ENCODE results near the gene NPFF.

The NPFF gene

DNA sequence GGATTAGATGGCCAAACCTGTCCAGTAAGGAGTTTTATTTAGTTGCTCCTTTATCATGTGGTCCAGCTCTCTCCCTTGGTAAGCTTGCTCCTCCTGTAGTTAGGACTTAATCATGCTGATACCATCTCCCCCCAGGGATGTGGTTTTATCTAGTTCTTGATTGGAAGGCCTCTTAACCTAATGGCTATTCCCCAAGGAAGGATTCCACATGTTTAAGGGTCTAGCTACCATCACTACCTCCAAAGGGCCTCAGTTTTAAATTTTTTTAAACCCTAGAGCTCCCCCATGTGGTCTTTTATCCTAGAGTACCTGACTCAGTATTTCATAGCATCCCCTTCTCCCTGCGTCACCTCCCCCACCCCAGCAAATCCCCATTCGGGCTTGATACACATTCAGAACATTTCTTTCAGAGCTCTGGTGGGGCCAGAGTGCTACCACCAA is 30.5 kb downstream of the NPFF start:
- no peak for DNase-seq (ENCODE audit: low read depth)

GRCh38 chr12:53474819-53475218 is 32.5 kb downstream of the NPFF start:
- DNase-seq (ENCODE audit: low read depth) = no peak

DNA sequence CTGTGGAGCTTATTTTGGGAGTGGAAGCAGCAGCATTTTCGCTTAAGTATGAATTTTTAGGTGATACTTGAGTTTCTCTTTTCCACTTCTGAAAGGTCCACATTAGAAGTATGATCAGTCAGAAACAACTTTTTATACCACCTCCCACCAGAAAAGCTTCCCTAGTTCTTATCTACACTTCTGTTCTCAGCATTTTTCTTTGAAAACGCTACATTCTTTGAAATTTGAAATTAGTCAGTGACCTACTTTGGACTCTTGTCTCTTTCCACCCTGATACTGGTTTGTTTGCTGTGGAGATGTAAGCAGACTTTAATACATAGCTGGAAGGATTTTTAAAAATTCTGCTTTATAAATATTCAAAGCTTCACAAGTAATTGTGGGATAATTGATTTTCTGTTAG is 33.2 kb downstream of the NPFF start:
- no peak for DNase-seq (ENCODE audit: low read depth)

DNA sequence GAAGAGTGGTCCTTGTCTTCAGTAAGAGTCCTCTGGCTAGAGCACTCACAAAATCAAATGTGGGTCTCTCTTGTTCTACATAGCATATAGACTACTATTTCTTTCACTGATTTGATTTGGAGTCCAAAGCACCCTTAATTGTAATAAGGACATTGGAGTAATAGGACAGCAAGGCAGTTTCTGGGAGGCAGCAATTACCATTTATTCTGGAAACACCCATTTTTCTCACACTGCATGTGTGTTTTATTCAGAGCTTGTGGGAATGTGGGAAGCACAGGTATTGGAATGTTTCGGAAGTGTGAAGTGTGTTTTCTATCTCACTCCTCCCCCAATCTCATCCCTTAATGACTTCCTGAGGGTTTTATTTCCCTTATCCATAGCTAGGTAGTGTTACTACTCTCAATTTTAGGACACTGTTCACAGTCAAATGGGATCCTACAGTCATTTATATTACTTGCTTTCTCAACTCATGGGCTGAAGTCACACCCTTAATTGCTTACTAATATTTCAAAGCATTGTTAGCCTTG is 35.2 kb downstream of the NPFF start:
- DNase-seq (ENCODE audit: low read depth) = no peak

GRCh38 chr12:53468282-53468681 is 39.0 kb downstream of the NPFF start:
- DNase-seq (ENCODE audit: low read depth) = no peak

GRCh38 chr12:53467880-53468279 is 39.4 kb downstream of the NPFF start:
- DNase-seq (ENCODE audit: low read depth) = no peak

- DNase-seq (ENCODE audit: low read depth) = no peak
Observed at GRCh38 chr12:53467082-53467481, 40.2 kb downstream of the NPFF start.

DNA sequence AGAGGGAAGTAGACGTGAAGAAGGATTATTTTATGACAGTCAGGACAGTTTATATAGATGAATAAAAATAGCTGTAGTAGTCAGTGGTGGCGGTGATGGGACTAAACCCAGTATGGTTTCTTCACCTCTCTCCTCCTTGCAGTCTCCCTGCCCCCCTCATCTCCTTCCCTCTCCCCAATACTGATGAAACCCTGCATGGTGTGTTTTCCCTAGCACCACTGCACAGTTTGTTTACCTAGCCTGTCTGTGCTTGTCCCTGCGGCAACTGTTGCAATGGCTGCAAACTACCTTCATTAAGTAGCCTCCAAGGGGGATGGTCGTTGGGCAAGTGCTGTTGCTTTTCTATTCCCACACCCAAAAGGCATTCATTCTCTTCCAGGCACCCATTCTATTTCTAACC is 40.6 kb downstream of the NPFF start:
- DNase-seq (ENCODE audit: low read depth) = no peak

- no peak for DNase-seq (ENCODE audit: low read depth)
Observed at GRCh38 chr12:53465679-53466078, 41.6 kb downstream of the NPFF start.

DNA sequence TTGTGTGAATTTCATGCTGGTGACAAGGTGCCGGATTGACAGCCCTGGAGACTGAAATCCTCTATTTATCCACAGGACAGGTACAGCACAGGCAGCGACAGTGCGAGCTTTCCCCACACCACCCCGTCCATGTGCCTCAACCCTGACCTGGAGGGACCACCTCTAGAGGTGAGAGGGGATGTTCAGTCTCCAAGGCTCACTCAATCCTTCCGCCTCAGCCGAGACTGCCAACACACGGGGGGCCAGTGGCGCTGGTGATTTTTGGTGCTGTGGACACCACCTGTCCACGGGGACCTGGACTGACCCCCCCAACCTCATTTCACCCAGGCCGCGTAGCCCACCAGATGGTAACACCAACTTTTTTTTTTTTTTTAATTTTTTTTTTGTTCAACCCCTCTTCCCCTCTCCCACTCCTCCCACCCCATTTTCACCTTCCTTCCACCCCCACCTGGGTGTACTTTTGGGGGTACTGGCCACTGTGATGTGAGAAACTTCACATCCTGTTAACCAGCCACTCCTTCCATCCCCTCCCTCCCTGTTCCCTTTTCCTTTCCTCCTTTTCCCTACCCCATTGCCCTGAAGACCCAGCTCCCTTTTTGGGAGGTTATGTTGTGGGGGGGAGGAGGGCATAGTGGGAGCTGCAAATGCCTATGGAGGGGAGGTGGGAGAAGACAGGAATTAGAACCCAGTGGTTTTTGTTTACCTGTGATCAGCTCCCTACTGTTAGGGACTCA is 42.4 kb downstream of the NPFF start:
- no peak for DNase-seq (ENCODE audit: low read depth)

GRCh38 chr12:53463802-53464560 is 43.3 kb downstream of the NPFF start:
- DNase-seq (ENCODE audit: low read depth) = no peak

- DNase-seq (ENCODE audit: low read depth) = no peak
Observed at GRCh38 chr12:53462935-53463334, 44.3 kb downstream of the NPFF start.

DNA sequence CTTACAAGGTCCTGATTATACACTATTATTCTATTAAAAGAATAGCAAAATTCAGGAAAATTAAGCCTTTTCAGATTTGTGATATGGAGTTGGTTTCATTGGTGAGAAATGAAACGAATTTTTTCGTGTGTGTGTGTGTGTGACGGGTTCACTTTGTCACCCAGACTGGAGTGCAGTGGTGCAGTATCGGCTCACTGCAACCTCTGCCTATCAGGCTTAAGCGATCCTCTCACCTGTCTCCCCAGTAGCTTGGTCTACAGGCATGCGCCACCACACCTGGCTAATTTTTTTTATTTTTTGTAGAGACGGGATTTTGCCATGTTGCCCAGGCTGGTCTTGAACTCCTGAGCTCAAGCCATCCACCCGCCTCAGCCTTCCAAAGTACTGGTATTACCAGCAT is 45.7 kb downstream of the NPFF start:
- no peak for DNase-seq (ENCODE audit: low read depth)

DNA sequence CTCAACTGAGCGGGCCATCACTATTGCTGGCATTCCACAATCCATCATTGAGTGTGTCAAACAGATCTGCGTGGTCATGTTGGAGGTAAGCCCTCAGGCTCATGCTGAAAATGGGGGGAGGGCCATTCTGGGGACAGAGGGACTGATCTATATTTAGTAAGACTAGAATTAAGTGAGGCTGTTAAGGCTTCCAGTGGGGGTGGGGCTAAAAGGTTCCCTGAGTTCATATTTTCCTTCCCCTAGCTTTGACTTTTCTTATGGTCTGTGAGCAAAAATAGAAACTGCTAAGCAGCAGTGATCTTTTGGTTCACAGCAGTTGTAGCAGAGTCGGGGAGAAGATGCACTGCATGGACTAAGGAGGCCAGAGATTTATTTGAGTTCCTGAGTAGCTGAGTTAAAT is 46.2 kb downstream of the NPFF start:
- no peak for DNase-seq (ENCODE audit: low read depth)

GRCh38 chr12:53459097-53459496 is 48.2 kb downstream of the NPFF start:
- no peak for DNase-seq (ENCODE audit: low read depth)

Measured in T follicular helper cell (primary cell).